Activated CD8-positive, alpha-beta T cell treated with anti-CD3 and anti-CD28 coated beads for 36 hours (primary cell): ENCODE data around the gene GDI2. TPM values are rescaled to one million over a fixed set of nuclear protein-coding genes. Genes with fewer than 3 reads are reported as not detected.

ENCODE experiments used
- ATAC-seq: fragments of 200-7000 bp; cut with Tn5 transposase; one replicate; pipeline ENCODE4 v1.10.0; 2021; ENCODE audit warnings: mild to moderate bottlenecking, moderate library complexity
- CTCF ChIA-PET: fragments of 350-600 bp; sonication (Branson Sonifier 250); formaldehyde crosslinking; loops from one replicate; lab custom pipeline; 2021; ENCODE audit warnings: antibody characterized with exemption; lab: Charles Lee
- POLR2A ChIA-PET: fragments of 350-600 bp; sonication (Branson Sonifier 250); formaldehyde crosslinking; loops from one replicate; lab custom pipeline; 2021; ENCODE audit warnings: antibody characterized with exemption; lab: Charles Lee
- DNase-seq: peaks from one replicate; pipeline ENCODE4 v3.0.0-alpha.2; 2020
- H3K27ac Mint-ChIP-seq: one replicate; pipeline ENCODE4 v1.8.0; 2021; ENCODE audit warnings: mild to moderate bottlenecking, mixed read lengths
- H3K27me3 Mint-ChIP-seq: one replicate; pipeline ENCODE4 v1.8.0; 2021; ENCODE audit warnings: mixed read lengths
- H3K36me3 Mint-ChIP-seq: one replicate; pipeline ENCODE4 v1.8.0; 2021; ENCODE audit warnings: low read depth, mixed read lengths
- H3K4me1 Mint-ChIP-seq: one replicate; pipeline ENCODE4 v1.8.0; 2021; ENCODE audit warnings: low read depth, mixed read lengths
- H3K4me3 Mint-ChIP-seq: one replicate; pipeline ENCODE4 v1.8.0; 2021; ENCODE audit warnings: mild to moderate bottlenecking, moderate library complexity, mixed read lengths
- H3K9me3 Mint-ChIP-seq: one replicate; pipeline ENCODE4 v1.8.0; 2021; ENCODE audit warnings: mixed read lengths
- CTCF ChIP-seq: fragments of 200-600 bp; IDR thresholded peaks from one replicate; pipeline ENCODE4 v1.8.0; 2022; ENCODE audit warnings: antibody characterized with exemption, mild to moderate bottlenecking
- intact Hi-C: fragments of 100-400 bp; cut with micrococcal nuclease; formaldehyde crosslinking; loops from one replicate; pipeline ENCODE4 v1.10.0; 2022
- total RNA-seq, 2 experiments: library from RNA; stranded (reverse); gene quantifications; one replicate each; pipeline ENCODE4 v1.2.3, GENCODE V29; 2021

GDI2 gene
- total RNA-seq, 2 experiments from 2014 or later: 288 to 291 TPM

GRCh38 chr10:5833814-5834213 lies 20.6 kb upstream of the GDI2 start:
- H3K36me3 Mint-ChIP-seq: no peaks in the 10 kb centered on the region
- no peak overlapping the region for H3K4me3 Mint-ChIP-seq
- intact Hi-C loops: no loop called here

GRCh38 chr10:5832946-5833345 lies 19.7 kb upstream of the GDI2 start:
- Mint-ChIP-seq H3K27ac (no peak overlapping the region), H3K4me1 (no peaks in the 10 kb centered on the region), H3K36me3 (no peaks in the 10 kb centered on the region), H3K9me3 (no peaks in the 10 kb centered on the region), H3K27me3 (no peaks in the 10 kb centered on the region), H3K4me3 (no peak overlapping the region)
- no peak for DNase-seq
- no peak for ATAC-seq
- ChIA-PET CTCF (no interaction called here), POLR2A (no interaction called here)
- intact Hi-C loops: no loop called here
- no peak for TF ChIP-seq CTCF

More at GRCh38 chr10:5833814-5834213, 20.6 kb upstream of the GDI2 start:
- Mint-ChIP-seq H3K27me3 (peaks cover 2% of the 10 kb centered on the region), H3K27ac (no peak overlapping the region), H3K9me3 (no peaks in the 10 kb centered on the region), H3K4me1 (no peaks in the 10 kb centered on the region)
- no peak for TF ChIP-seq CTCF
- ATAC-seq (no peak), DNase-seq (no peak)
- ChIA-PET CTCF (no interaction called here), POLR2A (no interaction called here)

GRCh38 chr10:5831446-5831782 lies 18.2 kb upstream of the GDI2 start:
- intact Hi-C loops: no loop called here
- no peak overlapping the region for H3K27ac Mint-ChIP-seq
- TF ChIP-seq CTCF: no peak
- DNase-seq (no peak), ATAC-seq (no peak)
- no peaks in the 10 kb centered on the region for H3K27me3 Mint-ChIP-seq
- ChIA-PET CTCF (interaction anchor here (0.9 kb wide), 1 partner anchor 12 kb away, joined by 3 read pairs; no protein-coding TSS in a partner anchor), POLR2A (interaction anchor here (0.9 to 1.1 kb wide), 2 partner anchors 16 to 25 kb away, joined by 3 to 4 read pairs; no protein-coding TSS in a partner anchor)
- H3K4me3 Mint-ChIP-seq: no peak overlapping the region
- H3K4me1 Mint-ChIP-seq: no peaks in the 10 kb centered on the region
- H3K36me3 Mint-ChIP-seq: no peaks in the 10 kb centered on the region
- no peaks in the 10 kb centered on the region for H3K9me3 Mint-ChIP-seq

GRCh38 chr10:5830629-5831445 lies 17.6 kb upstream of the GDI2 start:
- ATAC-seq (peak; percentile 42), DNase-seq (no peak)
- intact Hi-C loops: no loop called here
- Mint-ChIP-seq H3K4me1 (no peaks in the 10 kb centered on the region), H3K27ac (no peak overlapping the region), H3K9me3 (no peaks in the 10 kb centered on the region), H3K27me3 (no peaks in the 10 kb centered on the region), H3K36me3 (no peaks in the 10 kb centered on the region), H3K4me3 (no peak overlapping the region)
- POLR2A ChIA-PET: interaction anchor here (0.9 to 1.1 kb wide), 3 partner anchors 10 to 26 kb away, joined by 3 to 6 read pairs (median 4); no protein-coding TSS in a partner anchor
- CTCF ChIA-PET: interaction anchor here (1.0 to 1.1 kb wide), 2 partner anchors 9 to 13 kb away, joined by 3 read pairs; no protein-coding TSS in a partner anchor
- no peak for TF ChIP-seq CTCF

- no peak for DNase-seq
- H3K27ac Mint-ChIP-seq: no peak overlapping the region
- CTCF ChIA-PET: no interaction called here
- intact Hi-C loops: no loop called here
- H3K36me3 Mint-ChIP-seq: no peaks in the 10 kb centered on the region
- no peak for ATAC-seq
- H3K4me3 Mint-ChIP-seq: no peak overlapping the region
- no peaks in the 10 kb centered on the region for H3K4me1 Mint-ChIP-seq
- H3K27me3 Mint-ChIP-seq: no peaks in the 10 kb centered on the region
- POLR2A ChIA-PET: interaction anchor here (1.0 to 1.2 kb wide), 2 partner anchors 12 to 15 kb away, joined by 3 to 5 read pairs; no protein-coding TSS in a partner anchor
- TF ChIP-seq CTCF: no peak
- H3K9me3 Mint-ChIP-seq: no peaks in the 10 kb centered on the region
These were observed 16.0 kb upstream of the GDI2 start for GRCh38 chr10:5829267-5829666.
